NAMALWA (cell line): Measurements from ENCODE around the gene PPHLN1.

Experiments
- DNase-seq: peaks from one replicate; pipeline ENCODE4 v3.0.0-alpha.2; 2015; ENCODE audit warnings: low spot score

PPHLN1 gene

GRCh38 chr12:42325653-42326474, at the start of gene PPHLN1, which contains the start of gene ZCRB1:
TSS of gene PPHLN1 (plus strand) at chr12:42326167. CDS start at chr12:42335903, 9,736 bp downstream.
TSS of gene ZCRB1 (minus strand) at chr12:42326094. CDS start at chr12:42324102, 1,992 bp downstream.
- DNase-seq: peak; percentile 91

GRCh38 chr12:42277396-42278127, 48.4 kb upstream of the PPHLN1 start:
- DNase-seq: no peak

- DNase-seq: no peak
Measured at GRCh38 chr12:42278128-42278510, 47.8 kb upstream of the PPHLN1 start.

GRCh38 chr12:42281278-42281677, 44.7 kb upstream of the PPHLN1 start:
- DNase-seq: no peak

- no peak for DNase-seq
Measured at GRCh38 chr12:42281844-42282243, 44.1 kb upstream of the PPHLN1 start.

- DNase-seq: no peak
Measured at GRCh38 chr12:42282294-42282693, 43.7 kb upstream of the PPHLN1 start.

- no peak for DNase-seq
Measured at GRCh38 chr12:42283739-42284138, 42.2 kb upstream of the PPHLN1 start.

GRCh38 chr12:42284157-42284556, 41.8 kb upstream of the PPHLN1 start:
- peak; percentile 8 for DNase-seq

- DNase-seq: no peak
Measured at GRCh38 chr12:42284876-42285275, 41.1 kb upstream of the PPHLN1 start.

GRCh38 chr12:42285431-42285830, 40.5 kb upstream of the PPHLN1 start:
- no peak for DNase-seq

- no peak for DNase-seq
Measured at GRCh38 chr12:42286741-42287140, 39.2 kb upstream of the PPHLN1 start.

- no peak for DNase-seq
Measured at GRCh38 chr12:42288544-42288943, 37.4 kb upstream of the PPHLN1 start.

- DNase-seq: no peak
Measured at GRCh38 chr12:42291680-42292079, 34.3 kb upstream of the PPHLN1 start.

GRCh38 chr12:42296503-42297109, 29.4 kb upstream of the PPHLN1 start:
- peak; percentile 77 for DNase-seq

GRCh38 chr12:42298887-42299286, 27.1 kb upstream of the PPHLN1 start:
- DNase-seq: no peak

- DNase-seq: no peak
Measured at GRCh38 chr12:42299392-42300308, 26.3 kb upstream of the PPHLN1 start.

GRCh38 chr12:42306297-42306696, 19.7 kb upstream of the PPHLN1 start:
- no peak for DNase-seq

GRCh38 chr12:42308390-42308789, 17.6 kb upstream of the PPHLN1 start:
- no peak for DNase-seq

GRCh38 chr12:42309996-42310395, 16.0 kb upstream of the PPHLN1 start:
- no peak for DNase-seq

GRCh38 chr12:42315108-42315507, 10.9 kb upstream of the PPHLN1 start:
- DNase-seq: no peak

GRCh38 chr12:42320796-42321195, 5.2 kb upstream of the PPHLN1 start:
- no peak for DNase-seq

- no peak for DNase-seq
Measured at GRCh38 chr12:42322567-42322966, 3.4 kb upstream of the PPHLN1 start.
